Breast epithelium (tissue), 3 donors: ENCODE measurements around the gene CCDC88B.

Source experiments
- POLR2A ChIP-seq: fragments of 450-650 bp; IDR thresholded peaks from one replicate; pipeline ENCODE4 v1.6.1; 2016; ENCODE audit warnings: antibody characterized with exemption, mild to moderate bottlenecking, moderate library complexity
- TF ChIP-seq, protein P1 (sequence below), 3 donors: fragments of 450-650 bp; IDR thresholded peaks; one replicate each; pipeline ENCODE4 v1.5.1; 2016 to 2017; ENCODE audit warnings: antibody characterized with exemption in 3 of 3, mild to moderate bottlenecking in 3 of 3, moderate library complexity in 3 of 3

DNA sequence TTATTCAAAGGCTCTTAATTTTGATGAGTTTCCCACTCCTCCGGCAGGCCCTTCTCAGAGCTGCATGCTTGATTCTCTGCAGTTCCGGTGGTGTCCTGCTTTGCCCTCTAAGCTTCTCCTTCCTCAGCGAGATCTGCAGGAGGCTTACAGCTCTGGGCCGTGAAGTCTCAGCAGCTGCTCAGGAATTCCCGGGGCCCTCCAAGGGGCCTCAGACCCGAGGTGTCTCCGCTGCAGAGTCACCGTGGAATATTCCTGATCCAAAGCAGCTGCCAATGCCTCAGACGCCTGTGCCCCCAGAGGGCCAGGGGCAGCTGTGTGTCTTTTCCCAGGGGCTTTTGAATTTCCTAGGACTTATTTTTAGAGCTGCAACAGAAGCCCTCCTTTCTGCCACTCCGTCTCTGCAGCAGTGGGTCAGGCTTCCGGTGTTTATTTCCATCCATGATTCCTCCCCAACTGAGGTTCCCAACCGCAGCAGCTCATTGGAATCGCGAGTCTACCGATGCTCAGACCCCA lies 56.1 kb downstream of the CCDC88B start:
- no peak for TF ChIP-seq POLR2A
- TF ChIP-seq, protein P1, sequence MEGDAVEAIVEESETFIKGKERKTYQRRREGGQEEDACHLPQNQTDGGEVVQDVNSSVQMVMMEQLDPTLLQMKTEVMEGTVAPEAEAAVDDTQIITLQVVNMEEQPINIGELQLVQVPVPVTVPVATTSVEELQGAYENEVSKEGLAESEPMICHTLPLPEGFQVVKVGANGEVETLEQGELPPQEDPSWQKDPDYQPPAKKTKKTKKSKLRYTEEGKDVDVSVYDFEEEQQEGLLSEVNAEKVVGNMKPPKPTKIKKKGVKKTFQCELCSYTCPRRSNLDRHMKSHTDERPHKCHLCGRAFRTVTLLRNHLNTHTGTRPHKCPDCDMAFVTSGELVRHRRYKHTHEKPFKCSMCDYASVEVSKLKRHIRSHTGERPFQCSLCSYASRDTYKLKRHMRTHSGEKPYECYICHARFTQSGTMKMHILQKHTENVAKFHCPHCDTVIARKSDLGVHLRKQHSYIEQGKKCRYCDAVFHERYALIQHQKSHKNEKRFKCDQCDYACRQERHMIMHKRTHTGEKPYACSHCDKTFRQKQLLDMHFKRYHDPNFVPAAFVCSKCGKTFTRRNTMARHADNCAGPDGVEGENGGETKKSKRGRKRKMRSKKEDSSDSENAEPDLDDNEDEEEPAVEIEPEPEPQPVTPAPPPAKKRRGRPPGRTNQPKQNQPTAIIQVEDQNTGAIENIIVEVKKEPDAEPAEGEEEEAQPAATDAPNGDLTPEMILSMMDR (IDR thresholded peaks at IDR 0.05), result no peak
